Measurements from ENCODE around the gene MEIS2.
A peak's percentile ranks its signal among the peaks of the same experiment; 100 is the strongest.

Gene MEIS2

GRCh38 chr15:37041042-37041441 is 59.3 kb downstream of the MEIS2 start:
- no peak for DNase-seq (ENCODE audit: low spot score)

- DNase-seq (ENCODE audit: low spot score): no peak
Observed at GRCh38 chr15:37040072-37040742, 60.1 kb downstream of the MEIS2 start.

GRCh38 chr15:37038716-37039106 is 61.6 kb downstream of the MEIS2 start:
- no peak for DNase-seq (ENCODE audit: low spot score)

GRCh38 chr15:37037850-37038715 is 62.3 kb downstream of the MEIS2 start:
- DNase-seq (ENCODE audit: low spot score): no peak

- no peak for DNase-seq (ENCODE audit: low spot score)
Observed at GRCh38 chr15:37037071-37037655, 63.2 kb downstream of the MEIS2 start.

GRCh38 chr15:37034835-37035748 is 65.3 kb downstream of the MEIS2 start:
- no peak for DNase-seq (ENCODE audit: low spot score)

- DNase-seq (ENCODE audit: low spot score): no peak
Observed at GRCh38 chr15:37034392-37034791, 66.0 kb downstream of the MEIS2 start.

GRCh38 chr15:37032091-37032775 is 68.1 kb downstream of the MEIS2 start:
- DNase-seq (ENCODE audit: low spot score): no peak

- DNase-seq (ENCODE audit: low spot score): no peak
Observed at GRCh38 chr15:37031198-37031597, 69.2 kb downstream of the MEIS2 start.

- no peak for DNase-seq (ENCODE audit: low spot score)
Observed at GRCh38 chr15:37028625-37029296, 71.6 kb downstream of the MEIS2 start.

GRCh38 chr15:37020852-37021251 is 79.5 kb downstream of the MEIS2 start:
- DNase-seq (ENCODE audit: low spot score): no peak

- no peak for DNase-seq (ENCODE audit: low spot score)
Observed at GRCh38 chr15:37019479-37020433, 80.6 kb downstream of the MEIS2 start.

GRCh38 chr15:37017031-37017625 is 83.2 kb downstream of the MEIS2 start:
- DNase-seq (ENCODE audit: low spot score): no peak

- peak; percentile 47 for DNase-seq (ENCODE audit: low spot score)
Observed at GRCh38 chr15:37016231-37016630, 84.1 kb downstream of the MEIS2 start.

GRCh38 chr15:37015451-37015850 is 84.9 kb downstream of the MEIS2 start:
- DNase-seq (ENCODE audit: low spot score): no peak

GRCh38 chr15:37015035-37015434 is 85.3 kb downstream of the MEIS2 start:
- peak; percentile 34 for DNase-seq (ENCODE audit: low spot score)

GRCh38 chr15:37014566-37014965 is 85.8 kb downstream of the MEIS2 start:
- no peak for DNase-seq (ENCODE audit: low spot score)

GRCh38 chr15:37014137-37014536 is 86.2 kb downstream of the MEIS2 start:
- DNase-seq (ENCODE audit: low spot score): no peak

- no peak for DNase-seq (ENCODE audit: low spot score)
Observed at GRCh38 chr15:37010595-37010994, 89.8 kb downstream of the MEIS2 start.

Measured in putamen (tissue), 1 donor.